Naive B cell (primary cell): ENCODE data around the gene MCUB. TPM values are rescaled to one million over a fixed set of nuclear protein-coding genes. Genes with fewer than 3 reads are reported as not detected.

Source experiments
- ATAC-seq, 2 donors: fragments of 150-1000 bp; cut with Tn5 transposase; 2 replicates each; pipeline ENCODE4 v1.10.0; 2021; ENCODE audit warnings: low read depth in 2 of 2, mild to moderate bottlenecking in 2 of 2, moderate library complexity in 2 of 2
- DNase-seq: peaks from one replicate; pipeline ENCODE4 v3.0.0; 2022
- H3K27ac Mint-ChIP-seq, 6 donors: one replicate each; pipeline ENCODE4 v1.8.0; 2020 to 2022; ENCODE audit warnings: mild to moderate bottlenecking in 6 of 6, mixed read lengths in 6 of 6, moderate library complexity in 5 of 6, inconsistent platforms in 2 of 6
- H3K27me3 Mint-ChIP-seq, 3 donors: one replicate each; pipeline ENCODE4 v1.8.0; 2021 to 2022; ENCODE audit warnings: mixed read lengths in 3 of 3, mild to moderate bottlenecking in 1 of 3
- H3K36me3 Mint-ChIP-seq, 2 donors: one replicate each; pipeline ENCODE4 v1.8.0; 2020 to 2022; ENCODE audit warnings: mixed read lengths in 2 of 2, inconsistent platforms in 1 of 2, mild to moderate bottlenecking in 1 of 2
- H3K4me1 Mint-ChIP-seq, 3 donors: one replicate each; pipeline ENCODE4 v1.8.0; 2020 to 2022; ENCODE audit warnings: mixed read lengths in 3 of 3, inconsistent platforms in 1 of 3, mild to moderate bottlenecking in 1 of 3, moderate library complexity in 1 of 3
- H3K4me3 Mint-ChIP-seq, 8 donors: one replicate each; pipeline ENCODE4 v1.8.0; 2020 to 2022; ENCODE audit warnings: mild to moderate bottlenecking in 8 of 8, mixed read lengths in 8 of 8, moderate library complexity in 8 of 8, inconsistent platforms in 2 of 8
- H3K9me3 Mint-ChIP-seq, 7 donors: one replicate each; pipeline ENCODE4 v1.8.0; 2020 to 2022; ENCODE audit warnings: mixed read lengths in 7 of 7, mild to moderate bottlenecking in 5 of 7, inconsistent platforms in 2 of 7, moderate library complexity in 1 of 7
- polyA plus RNA-seq, 6 donors: library from polyadenylated mRNA; unstranded; fragments of 300-500 nt; fragmentation: Illumina TruSeq; gene quantifications; one replicate each; pipeline ENCODE4 v1.2.3, GENCODE V29; 2021; ENCODE audit warnings: low read depth in 6 of 6

The MCUB gene
- polyA plus RNA-seq, 6 donors from 2014 or later, result 118 to 213 (median 145) TPM

DNA sequence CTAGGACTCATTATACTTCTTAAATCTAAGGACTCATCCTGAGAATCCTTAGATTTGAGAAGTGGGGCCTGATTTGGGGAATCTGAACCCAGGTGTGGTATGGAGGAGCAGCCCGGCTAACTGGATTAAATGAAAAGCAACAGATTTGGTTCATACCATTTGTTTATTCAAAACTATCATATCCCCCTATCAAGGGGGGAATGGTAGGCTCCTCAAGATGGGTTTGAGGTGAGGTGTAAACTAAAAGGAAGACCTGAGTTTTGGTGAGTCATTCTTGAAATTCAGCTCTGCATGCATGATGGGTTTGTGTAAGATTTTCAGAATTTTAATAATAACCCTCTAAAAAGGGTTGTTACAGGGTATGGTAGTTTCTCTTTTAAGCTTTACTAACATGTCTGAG is 89.8 kb downstream of the MCUB start:
- H3K36me3 Mint-ChIP-seq, result peaks cover 8 to 34% of the 10 kb centered on the region in 2 donors
- no peak overlapping the region for H3K27ac Mint-ChIP-seq
- H3K4me1 Mint-ChIP-seq, result peaks cover 25 to 29% (median 27%) of the 10 kb centered on the region in 3 donors
- H3K27me3 Mint-ChIP-seq, result no peaks in the 10 kb centered on the region
- no peak for ATAC-seq
- DNase-seq, result no peak
- H3K9me3 Mint-ChIP-seq, result peaks cover 0 to 24% (median 17%) of the 10 kb centered on the region in 7 donors
- peak overlapping the region in 2 of 8 donors; percentile 6 to 45 for H3K4me3 Mint-ChIP-seq

DNA sequence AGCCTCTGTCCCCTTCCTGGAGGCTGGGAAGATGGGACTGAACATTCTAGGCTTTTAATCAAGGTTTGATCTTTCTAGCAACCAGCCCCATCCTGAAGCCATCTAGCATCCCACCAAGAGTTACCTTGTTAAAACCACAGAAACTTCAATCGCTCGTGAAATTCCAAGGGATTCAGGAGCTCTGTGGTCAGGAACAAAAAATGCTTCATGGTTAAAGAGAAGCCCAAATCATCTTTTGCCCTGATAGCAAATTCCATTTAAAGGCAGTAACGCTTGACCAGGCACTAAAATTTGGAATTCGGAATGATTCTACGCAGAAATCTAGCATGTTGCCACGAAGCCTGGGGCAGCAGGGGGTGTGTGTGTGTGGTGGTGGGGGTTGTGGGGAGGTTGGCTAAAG is 95.3 kb downstream of the MCUB start:
- H3K4me1 Mint-ChIP-seq, result peaks cover 0 to 16% (median 7%) of the 10 kb centered on the region in 3 donors
- peaks cover 0 to 14% (median 13%) of the 10 kb centered on the region in 7 donors for H3K9me3 Mint-ChIP-seq
- DNase-seq (no peak), ATAC-seq (no peak)
- H3K4me3 Mint-ChIP-seq, result no peak overlapping the region
- H3K36me3 Mint-ChIP-seq, result peaks cover 8 to 16% of the 10 kb centered on the region in 2 donors
- no peaks in the 10 kb centered on the region for H3K27me3 Mint-ChIP-seq
- no peak overlapping the region for H3K27ac Mint-ChIP-seq

DNA sequence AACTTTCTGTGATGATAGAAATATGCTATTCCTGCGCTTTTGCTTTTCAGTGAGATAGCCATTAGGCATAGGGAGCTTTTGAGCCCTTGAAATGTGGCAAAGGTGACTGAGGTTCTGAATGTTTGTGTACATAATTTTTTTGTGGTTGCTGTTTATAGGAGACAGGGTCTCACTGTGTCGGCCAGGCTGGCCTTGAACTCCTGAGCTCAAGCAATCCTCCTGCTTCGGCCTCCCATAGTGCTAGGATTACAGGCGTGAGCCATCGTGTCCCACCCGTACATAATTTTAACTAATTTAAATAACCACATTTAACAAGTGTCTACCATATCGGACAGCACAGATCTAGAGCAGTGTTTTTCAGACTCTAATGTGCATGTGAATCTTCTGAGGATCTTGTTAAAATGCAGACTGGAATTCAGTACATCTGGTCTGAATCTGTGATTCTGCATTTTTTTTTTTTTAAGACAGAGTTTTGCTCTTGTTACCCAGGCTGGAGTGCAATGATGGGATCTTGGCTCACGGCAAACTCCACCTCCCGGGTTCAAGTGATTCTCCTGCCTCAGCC is 97.9 kb downstream of the MCUB start:
- Mint-ChIP-seq H3K27me3 (no peaks in the 10 kb centered on the region), H3K4me3 (no peak overlapping the region), H3K4me1 (peaks cover 0 to 15% (median 7%) of the 10 kb centered on the region in 3 donors), H3K36me3 (peaks cover 0 to 4% of the 10 kb centered on the region in 2 donors), H3K27ac (peak overlapping the region in 1 of 6 donors; percentile 73), H3K9me3 (peaks cover 0 to 2% (median 0%) of the 10 kb centered on the region in 7 donors)
- ATAC-seq (no peak), DNase-seq (no peak)

DNA sequence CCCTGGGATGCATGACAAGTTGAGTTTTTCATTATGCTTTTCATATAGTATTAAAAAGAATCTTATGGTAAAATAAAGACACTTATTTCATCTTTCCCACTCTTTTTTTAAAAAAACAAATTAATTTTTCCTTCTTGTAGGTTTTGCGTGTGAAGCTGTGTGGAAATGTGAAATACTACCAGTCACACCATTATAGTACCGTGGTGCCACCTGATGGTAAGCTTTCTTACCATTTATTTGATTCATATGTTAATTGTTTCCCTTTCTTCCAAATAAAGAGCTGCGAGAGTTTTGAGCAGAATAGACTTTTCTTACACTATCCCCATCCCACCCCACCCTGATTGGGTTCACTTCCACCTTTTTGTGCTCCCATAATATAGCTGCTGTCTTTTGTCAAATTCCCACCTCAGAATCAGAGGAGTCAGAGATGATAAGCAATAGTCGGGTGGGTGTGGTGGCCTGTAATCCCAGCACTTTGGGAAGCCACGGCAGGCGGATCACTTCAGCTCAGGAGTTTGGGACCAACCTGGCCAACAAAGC is 98.9 kb downstream of the MCUB start:
- Mint-ChIP-seq H3K27ac (no peak overlapping the region), H3K4me3 (no peak overlapping the region), H3K9me3 (no peaks in the 10 kb centered on the region), H3K27me3 (no peaks in the 10 kb centered on the region), H3K4me1 (peaks cover 0 to 15% (median 4%) of the 10 kb centered on the region in 3 donors), H3K36me3 (peaks cover 4 to 6% of the 10 kb centered on the region in 2 donors)
- ATAC-seq (no peak), DNase-seq (no peak)

DNA sequence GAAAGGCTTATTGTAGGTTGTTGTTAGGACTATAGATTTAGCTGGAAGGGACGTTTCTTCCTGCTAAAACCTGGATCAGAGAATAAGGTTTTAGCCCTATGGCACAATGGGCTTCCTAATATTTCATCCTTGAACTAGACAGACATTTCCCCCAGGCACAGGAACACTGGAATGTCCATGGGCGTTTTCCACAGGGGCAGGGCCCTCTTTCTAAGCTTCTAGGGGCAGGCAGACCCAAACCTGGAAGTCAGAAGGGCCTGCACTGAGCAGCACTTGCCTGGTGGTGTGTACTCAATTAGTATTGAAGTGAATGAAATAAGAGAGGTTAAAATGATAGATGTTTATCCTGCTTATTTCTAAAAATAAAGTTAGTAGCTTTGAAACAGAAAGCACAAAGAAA is 102.1 kb downstream of the MCUB start:
- no peaks in the 10 kb centered on the region for H3K27me3 Mint-ChIP-seq
- ATAC-seq, result no peak
- peaks cover 6 to 7% of the 10 kb centered on the region in 2 donors for H3K36me3 Mint-ChIP-seq
- no peak for DNase-seq
- H3K9me3 Mint-ChIP-seq, result no peaks in the 10 kb centered on the region
- H3K4me1 Mint-ChIP-seq, result peaks cover 5 to 16% (median 14%) of the 10 kb centered on the region in 3 donors
- H3K4me3 Mint-ChIP-seq, result no peak overlapping the region
- H3K27ac Mint-ChIP-seq, result peak overlapping the region in 2 of 6 donors; percentile 60 to 76

DNA sequence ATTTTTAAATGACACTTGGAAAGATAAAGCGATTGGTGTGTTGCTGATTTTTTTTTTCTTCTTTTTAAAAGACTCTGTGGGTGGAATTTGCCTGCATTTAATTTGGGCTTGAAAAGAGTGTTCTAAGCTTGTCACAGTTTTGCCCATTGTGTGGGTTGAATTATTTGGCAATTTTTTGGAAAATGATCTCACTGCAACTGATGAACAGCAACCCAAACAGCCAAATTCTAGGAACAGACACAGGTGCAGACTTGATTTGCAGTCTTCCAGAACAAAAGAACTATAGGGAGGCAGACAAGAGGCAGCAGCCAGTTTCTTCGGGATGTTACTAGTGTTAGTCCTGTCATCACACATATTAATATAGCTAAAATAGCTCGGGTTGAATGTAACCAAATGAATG is 102.7 kb downstream of the MCUB start:
- H3K27me3 Mint-ChIP-seq, result no peaks in the 10 kb centered on the region
- peaks cover 5 to 18% (median 12%) of the 10 kb centered on the region in 3 donors for H3K4me1 Mint-ChIP-seq

DNA sequence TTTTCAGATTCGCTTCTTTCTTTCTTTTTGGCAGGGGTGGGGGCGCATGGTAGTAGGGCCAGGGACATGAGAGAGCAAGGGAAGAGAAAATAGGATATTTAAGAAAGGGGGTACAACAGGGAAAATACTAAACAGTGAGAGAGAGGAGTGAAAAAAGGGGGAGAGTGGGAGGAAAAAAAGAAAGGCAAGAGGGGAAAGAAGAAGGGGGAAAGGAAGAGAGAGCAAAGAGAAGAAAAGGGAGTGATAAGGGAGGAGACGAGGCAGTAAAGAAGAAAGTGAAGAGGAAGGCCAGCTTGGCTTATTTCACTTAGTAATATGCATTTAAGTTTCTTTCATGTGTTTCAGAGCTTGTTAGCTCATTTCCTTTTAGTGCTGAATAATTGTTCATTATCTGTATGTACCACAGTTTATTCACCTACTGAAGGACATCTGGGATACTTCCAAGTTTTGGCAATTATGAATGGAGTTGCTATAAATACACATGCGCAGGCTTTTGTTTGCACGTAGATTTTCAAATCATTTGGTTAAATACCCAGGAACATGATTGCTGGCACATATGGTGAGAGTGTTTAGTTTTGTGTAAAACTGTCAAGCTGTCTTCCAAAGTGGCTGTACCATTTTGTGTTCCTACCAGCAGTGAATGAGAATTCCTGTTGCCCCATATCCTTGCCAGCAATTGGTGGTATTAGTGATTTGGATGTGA is 105.9 kb downstream of the MCUB start:
- peaks cover 0 to 4% (median 0%) of the 10 kb centered on the region in 7 donors for H3K9me3 Mint-ChIP-seq
- H3K4me1 Mint-ChIP-seq, result peaks cover 5 to 37% (median 16%) of the 10 kb centered on the region in 3 donors
- no peak overlapping the region for H3K4me3 Mint-ChIP-seq
- H3K27me3 Mint-ChIP-seq, result no peaks in the 10 kb centered on the region
- H3K36me3 Mint-ChIP-seq, result peaks cover 7 to 17% of the 10 kb centered on the region in 2 donors
- no peak for DNase-seq
- H3K27ac Mint-ChIP-seq, result peak overlapping the region in 1 of 6 donors; percentile 24
- ATAC-seq, result no peak

More for the DNA sequence above, 102.7 kb downstream of the MCUB start:
- Mint-ChIP-seq H3K4me3 (no peak overlapping the region), H3K36me3 (peaks cover 6 to 7% of the 10 kb centered on the region in 2 donors), H3K27ac (peak overlapping the region in 1 of 6 donors; percentile 85), H3K9me3 (no peaks in the 10 kb centered on the region)
- ATAC-seq (no peak), DNase-seq (no peak)

DNA sequence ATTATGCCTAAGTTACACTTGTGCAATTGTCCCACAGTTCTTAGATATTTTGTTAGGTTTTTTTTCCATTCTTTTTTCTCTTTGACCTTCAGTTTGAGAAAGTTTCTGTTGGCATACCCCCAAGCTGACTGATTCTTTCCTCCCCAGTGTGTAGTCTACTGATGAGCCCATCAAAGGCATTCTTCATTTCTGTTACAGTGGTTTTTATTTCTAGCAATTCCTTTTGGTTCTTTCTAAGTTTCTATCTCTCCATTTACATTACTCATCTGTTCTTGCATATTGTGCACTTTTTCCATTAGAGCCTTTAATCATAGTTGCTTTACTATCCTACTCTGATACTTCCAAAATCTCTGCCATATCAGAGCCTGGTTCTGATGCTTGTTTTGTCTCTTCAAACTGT is 111.3 kb downstream of the MCUB start:
- H3K36me3 Mint-ChIP-seq, result peaks cover 20 to 21% of the 10 kb centered on the region in 2 donors
- H3K27ac Mint-ChIP-seq, result no peak overlapping the region
- no peaks in the 10 kb centered on the region for H3K27me3 Mint-ChIP-seq
- ATAC-seq, result no peak
- H3K4me1 Mint-ChIP-seq, result peaks cover 0 to 29% (median 8%) of the 10 kb centered on the region in 3 donors
- no peak overlapping the region for H3K4me3 Mint-ChIP-seq
- no peak for DNase-seq
- peaks cover 4 to 9% (median 7%) of the 10 kb centered on the region in 7 donors for H3K9me3 Mint-ChIP-seq

DNA sequence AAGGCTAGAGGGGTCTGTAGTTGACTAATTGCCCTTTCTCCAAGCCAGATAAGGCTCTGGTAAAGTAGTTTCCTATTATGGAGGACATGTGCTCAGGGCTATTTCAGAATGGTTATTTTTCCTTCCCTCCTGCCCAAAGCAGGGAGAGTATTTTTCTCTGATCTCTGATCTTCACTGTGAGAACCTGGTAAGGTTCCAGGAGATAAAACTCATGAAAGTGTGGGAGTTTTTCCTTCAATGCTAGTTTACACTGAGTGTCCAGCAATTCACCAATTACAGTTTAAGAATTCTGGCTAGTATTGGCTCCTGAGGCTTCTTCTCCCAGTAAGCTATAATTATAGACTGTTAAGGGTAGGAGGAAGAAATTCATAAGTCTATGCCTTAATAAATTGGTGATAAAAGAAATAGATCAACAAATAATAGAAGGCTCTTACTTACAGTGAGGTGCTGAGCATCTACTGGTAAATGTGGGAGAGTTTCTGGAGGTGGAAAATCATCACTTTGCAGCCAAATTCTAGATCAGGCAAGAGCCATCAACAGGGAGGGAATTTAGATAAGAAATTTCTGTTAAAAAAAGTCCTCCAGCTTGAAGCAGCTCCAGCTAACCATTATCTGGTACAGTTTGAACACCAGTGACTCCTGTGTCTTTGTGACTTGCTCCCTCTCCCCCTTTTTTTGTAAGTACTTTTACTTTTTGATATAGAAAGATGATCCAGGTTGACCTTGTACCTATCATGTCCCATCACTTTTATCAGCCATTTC is 112.3 kb downstream of the MCUB start:
- Mint-ChIP-seq H3K4me3 (no peak overlapping the region), H3K27me3 (no peaks in the 10 kb centered on the region), H3K9me3 (peaks cover 4 to 11% (median 7%) of the 10 kb centered on the region in 7 donors), H3K4me1 (peaks cover 0 to 20% (median 4%) of the 10 kb centered on the region in 3 donors), H3K36me3 (peaks cover 20 to 21% of the 10 kb centered on the region in 2 donors), H3K27ac (no peak overlapping the region)
- ATAC-seq, result no peak
- no peak for DNase-seq

DNA sequence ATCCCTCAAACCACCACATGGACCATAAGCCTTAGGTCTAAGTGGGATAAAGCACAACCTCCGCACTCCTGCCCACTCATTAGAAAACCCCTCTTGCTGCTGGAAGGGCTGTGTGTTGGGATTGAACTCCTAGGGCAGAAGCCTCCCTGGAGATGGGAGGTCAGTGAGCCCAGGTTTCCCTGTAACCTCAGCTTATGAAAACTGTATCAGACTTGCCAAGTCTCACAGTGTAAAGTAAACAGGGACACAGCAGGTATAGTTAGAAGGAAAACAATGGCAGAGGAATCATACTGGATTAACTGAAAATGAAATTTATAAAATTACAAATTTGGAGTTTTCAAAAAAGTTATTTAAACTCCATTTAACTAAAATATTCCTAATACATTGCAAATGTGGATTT is 113.3 kb downstream of the MCUB start:
- Mint-ChIP-seq H3K4me1 (peaks cover 0 to 13% (median 0%) of the 10 kb centered on the region in 3 donors), H3K4me3 (no peak overlapping the region), H3K27me3 (no peaks in the 10 kb centered on the region), H3K9me3 (peaks cover 4 to 11% (median 7%) of the 10 kb centered on the region in 7 donors), H3K36me3 (peaks cover 20 to 21% of the 10 kb centered on the region in 2 donors), H3K27ac (no peak overlapping the region)
- no peak for DNase-seq
- no peak for ATAC-seq

DNA sequence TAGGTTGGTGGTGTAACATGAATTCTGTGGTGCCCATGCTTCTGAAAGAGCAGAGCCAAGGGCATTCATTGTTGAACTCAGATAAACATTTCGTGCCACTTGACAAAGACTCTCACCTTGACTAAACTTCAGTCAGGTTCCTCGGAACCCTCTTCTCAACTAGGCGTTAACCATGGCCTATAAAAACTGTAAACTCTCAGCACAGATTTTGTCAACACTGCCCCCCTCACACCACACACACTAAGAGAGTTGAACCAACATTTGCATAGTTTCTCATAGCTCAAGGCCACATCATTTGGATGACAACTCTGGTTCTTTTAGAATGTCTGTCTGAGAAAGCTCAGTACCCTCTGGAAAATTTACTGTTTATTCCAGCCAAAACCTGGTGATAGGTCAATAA is 115.1 kb downstream of the MCUB start:
- H3K4me1 Mint-ChIP-seq, result peaks cover 0 to 1% (median 0%) of the 10 kb centered on the region in 3 donors
- DNase-seq, result no peak
- H3K36me3 Mint-ChIP-seq, result peaks cover 13 to 23% of the 10 kb centered on the region in 2 donors
- no peak overlapping the region for H3K27ac Mint-ChIP-seq
- ATAC-seq, result no peak
- H3K9me3 Mint-ChIP-seq, result peaks cover 4 to 9% (median 6%) of the 10 kb centered on the region in 7 donors
- no peaks in the 10 kb centered on the region for H3K27me3 Mint-ChIP-seq
- no peak overlapping the region for H3K4me3 Mint-ChIP-seq

DNA sequence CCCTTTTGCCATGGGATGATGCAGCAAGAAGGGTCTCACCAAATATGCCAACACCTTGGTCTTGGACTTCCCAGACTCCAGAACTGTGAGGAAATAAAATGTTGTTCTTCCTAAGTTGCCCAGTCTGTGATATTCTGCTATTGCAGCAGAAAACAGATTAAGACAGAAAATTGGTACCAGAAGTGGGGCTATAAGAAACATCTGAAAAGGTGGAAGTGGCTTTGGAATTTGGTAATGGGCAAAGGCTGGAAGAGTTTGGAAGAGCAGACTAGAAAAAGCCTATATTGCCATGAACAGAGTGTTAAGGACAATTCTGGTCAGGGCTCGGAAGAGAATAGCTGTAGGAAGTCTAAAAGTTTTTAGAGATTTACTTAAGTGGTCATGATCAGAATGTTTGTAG is 115.8 kb downstream of the MCUB start:
- H3K36me3 Mint-ChIP-seq, result peaks cover 10 to 29% of the 10 kb centered on the region in 2 donors
- H3K27ac Mint-ChIP-seq, result no peak overlapping the region
- peaks cover 0 to 6% (median 0%) of the 10 kb centered on the region in 3 donors for H3K4me1 Mint-ChIP-seq

DNA sequence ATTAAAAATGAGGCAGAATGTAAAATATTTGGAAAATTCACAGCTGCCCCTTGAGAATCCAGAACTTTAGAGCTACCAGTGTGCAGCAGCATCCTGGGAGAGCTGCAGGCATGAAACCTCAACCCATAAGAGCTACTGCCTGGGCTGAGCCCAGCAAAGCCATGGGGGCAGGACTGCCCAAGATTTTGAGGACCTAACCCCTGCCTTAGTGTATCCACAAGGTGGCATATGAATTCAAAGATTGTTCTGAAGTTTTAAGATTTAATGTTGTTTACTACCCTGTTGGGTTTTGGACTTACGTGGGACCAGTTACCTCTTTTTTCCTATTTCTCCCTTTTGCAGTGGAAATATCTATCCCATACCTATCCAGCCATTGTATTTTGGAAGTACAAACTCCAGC is 116.8 kb downstream of the MCUB start:
- no peak overlapping the region for H3K4me3 Mint-ChIP-seq
- DNase-seq, result no peak
- H3K36me3 Mint-ChIP-seq, result peaks cover 0 to 23% of the 10 kb centered on the region in 2 donors
- ATAC-seq, result no peak
- H3K27ac Mint-ChIP-seq, result peak overlapping the region in 1 of 6 donors; percentile 14
- peaks cover 0 to 5% (median 0%) of the 10 kb centered on the region in 7 donors for H3K9me3 Mint-ChIP-seq
- H3K4me1 Mint-ChIP-seq, result peaks cover 0 to 6% (median 0%) of the 10 kb centered on the region in 3 donors
- H3K27me3 Mint-ChIP-seq, result no peaks in the 10 kb centered on the region

More for the DNA sequence above, 115.8 kb downstream of the MCUB start:
- ATAC-seq (no peak), DNase-seq (no peak)
- Mint-ChIP-seq H3K27me3 (no peaks in the 10 kb centered on the region), H3K9me3 (peaks cover 4 to 8% (median 6%) of the 10 kb centered on the region in 7 donors), H3K4me3 (peak overlapping the region in 1 of 8 donors; percentile 29)
